22Rv1 (cell line): ENCODE measurements around the gene TPST2.

Experiments
- H3K27ac ChIP-seq: fragments of 450-650 bp; 2 replicates; pipeline ENCODE4 v1.5.1; 2017
- ZFX ChIP-seq: fragments of 450-650 bp; IDR thresholded peaks from 2 replicates; pipeline ENCODE4 v1.6.1; 2017; ENCODE audit warnings: antibody characterized with exemption, borderline replicate concordance
- TF ChIP-seq, protein P1 (sequence below): fragments of 450-650 bp; IDR thresholded peaks from 2 replicates; pipeline ENCODE4 v1.5.1; 2017; ENCODE audit warnings: mild to moderate bottlenecking

Gene TPST2

GRCh38 chr22:26514419-26515161 lies 75.3 kb downstream of the TPST2 start:
- TF ChIP-seq ZFX, result no peak
- TF ChIP-seq, protein P1, sequence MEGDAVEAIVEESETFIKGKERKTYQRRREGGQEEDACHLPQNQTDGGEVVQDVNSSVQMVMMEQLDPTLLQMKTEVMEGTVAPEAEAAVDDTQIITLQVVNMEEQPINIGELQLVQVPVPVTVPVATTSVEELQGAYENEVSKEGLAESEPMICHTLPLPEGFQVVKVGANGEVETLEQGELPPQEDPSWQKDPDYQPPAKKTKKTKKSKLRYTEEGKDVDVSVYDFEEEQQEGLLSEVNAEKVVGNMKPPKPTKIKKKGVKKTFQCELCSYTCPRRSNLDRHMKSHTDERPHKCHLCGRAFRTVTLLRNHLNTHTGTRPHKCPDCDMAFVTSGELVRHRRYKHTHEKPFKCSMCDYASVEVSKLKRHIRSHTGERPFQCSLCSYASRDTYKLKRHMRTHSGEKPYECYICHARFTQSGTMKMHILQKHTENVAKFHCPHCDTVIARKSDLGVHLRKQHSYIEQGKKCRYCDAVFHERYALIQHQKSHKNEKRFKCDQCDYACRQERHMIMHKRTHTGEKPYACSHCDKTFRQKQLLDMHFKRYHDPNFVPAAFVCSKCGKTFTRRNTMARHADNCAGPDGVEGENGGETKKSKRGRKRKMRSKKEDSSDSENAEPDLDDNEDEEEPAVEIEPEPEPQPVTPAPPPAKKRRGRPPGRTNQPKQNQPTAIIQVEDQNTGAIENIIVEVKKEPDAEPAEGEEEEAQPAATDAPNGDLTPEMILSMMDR, result no peak
- no peak overlapping the region for H3K27ac ChIP-seq

DNA sequence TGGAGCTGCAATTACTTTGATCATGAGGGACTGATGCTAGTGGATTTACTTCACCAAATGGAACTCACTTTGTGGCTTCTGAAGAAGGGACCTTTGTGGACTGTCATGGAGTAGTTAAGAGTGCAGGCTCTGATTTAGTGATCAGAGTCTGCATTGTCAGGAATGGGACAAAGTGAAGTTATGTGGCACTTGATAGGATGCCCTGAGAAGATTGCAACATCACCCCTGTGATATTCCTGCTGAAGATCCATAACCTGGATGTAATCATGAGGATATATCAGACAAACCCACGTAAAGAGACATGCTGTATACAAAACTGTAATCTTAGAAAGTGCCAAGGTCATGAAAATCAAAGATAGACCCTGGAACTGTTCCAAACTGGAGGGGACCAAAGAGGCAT lies 76.1 kb downstream of the TPST2 start:
- TF ChIP-seq, protein P1, result no peak
- no peak for TF ChIP-seq ZFX
- H3K27ac ChIP-seq, result no peak overlapping the region

- H3K27ac ChIP-seq, result peak within 1 kb of the TSS; percentile 53
- TF ChIP-seq, protein P1, result no peak
- no peak for TF ChIP-seq ZFX
Measured at GRCh38 chr22:26512149-26512793, 77.7 kb downstream of the TPST2 start, which contains the start of gene TFIP11. TFIP11 (minus strand) TSS chr22:26512473; CDS start chr22:26510272, 2,201 bp downstream.

DNA sequence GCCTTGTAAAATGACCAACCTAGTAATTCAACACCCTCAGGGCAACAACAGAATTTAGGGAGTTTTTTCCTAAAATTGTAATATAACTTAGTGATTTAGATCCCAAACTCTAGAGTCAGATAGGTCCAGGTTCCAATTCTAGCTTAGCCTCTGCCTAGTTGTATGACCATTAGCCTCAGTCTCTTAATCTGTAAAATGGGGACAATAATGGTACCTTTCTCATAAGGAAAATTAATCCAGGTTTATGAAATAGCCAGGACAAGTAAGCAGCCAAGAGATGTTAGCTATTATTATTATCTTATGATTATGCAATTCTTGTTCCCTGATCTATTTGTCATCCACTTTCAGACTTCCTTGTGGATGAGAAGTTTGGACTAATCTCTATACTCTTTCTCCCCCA lies 81.8 kb downstream of the TPST2 start:
- H3K27ac ChIP-seq, result no peak overlapping the region
- no peak for TF ChIP-seq ZFX
- TF ChIP-seq, protein P1, result no peak

DNA sequence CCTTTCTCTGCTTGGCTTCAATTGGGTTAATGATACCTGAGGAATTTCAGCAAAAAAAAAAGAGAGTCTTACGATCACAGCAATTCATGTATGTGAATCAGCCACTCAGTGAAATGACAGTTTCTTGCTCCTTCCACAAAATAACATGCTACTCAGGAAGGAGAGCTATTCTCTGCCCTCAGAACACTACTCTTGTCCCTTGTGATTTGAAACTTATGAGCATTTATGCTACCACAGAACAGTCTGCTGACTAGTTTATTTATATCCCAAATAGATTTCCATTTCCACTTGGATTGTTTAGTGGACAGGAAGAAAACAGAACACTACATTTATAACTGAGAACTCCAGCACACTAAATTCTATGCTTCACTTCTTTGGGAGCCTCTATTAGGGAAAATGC lies 86.2 kb downstream of the TPST2 start:
- no peak for TF ChIP-seq ZFX
- TF ChIP-seq, protein P1, result no peak
- H3K27ac ChIP-seq, result no peak overlapping the region

- no peak overlapping the region for H3K27ac ChIP-seq
- no peak for TF ChIP-seq ZFX
- TF ChIP-seq, protein P1, result peak; percentile 55
Measured at GRCh38 chr22:26502688-26503561, 87.0 kb downstream of the TPST2 start.
